K562 (cell line): ENCODE data around the gene B4GALNT4. TPM values are rescaled to one million over a fixed set of nuclear protein-coding genes. Genes with fewer than 3 reads are reported as not detected.
A peak's percentile ranks its signal among the peaks of the same experiment; 100 is the strongest.
"Not testable (repeated sequence)": the region's sequence is repeated elsewhere in the genome, so short reads cannot be mapped to it uniquely, and the experiment has no call there.

ENCODE experiments used
- ATAC-seq: fragments of 200-7000 bp; cut with Tn5 transposase; 3 replicates; pipeline ENCODE4 v1.9.1; 2020; ENCODE audit warnings: moderate library complexity
- BruUV-seq: library from RNA; stranded (reverse); fragments of 400-500 nt; replicated peaks from 2 replicates; lab custom pipeline; 2021; lab: Mats Ljungman, UMichigan
- CTCF ChIA-PET: fragments of 300-600 bp; formaldehyde crosslinking; extraction: SDS; loops from one replicate; lab custom pipeline; 2021; ENCODE audit warnings: low intra/inter-chr PET ratio; lab: Yijun Ruan, JAX
- POLR2A ChIA-PET: fragments of 300-600, 350-650 bp; sonication (Branson Sonifier 250); formaldehyde crosslinking; extraction: SDS; loops from one replicate; lab custom pipeline; 2021; ENCODE audit warnings: antibody characterized with exemption, inconsistent platforms; lab: Yijun Ruan, JAX
- DNase-seq, 4 experiments: peaks; one replicate each; pipeline versions ENCODE4 v3.0.0 to v3.0.0-alpha.2; 2011 to 2018; ENCODE audit warnings: low spot score in 3 of 4, mixed read lengths in 3 of 4; ENCODE audit errors: extremely low read depth in 1 of 4
- FAIRE-seq: peaks from 2 replicates; lab custom pipeline; 2011; peaks lifted over from hg19 to GRCh38; lab: Jason Lieb, UNC
- H2AFZ ChIP-seq: 2 replicates; pipeline ENCODE4 v1.6.0; 2011; ENCODE audit warnings: low read depth, low read length, control low read depth, inconsistent platforms
- H3K27ac ChIP-seq: fragments of 200-600 bp; 3 replicates; pipeline ENCODE4 v1.8.0; 2011; ENCODE audit warnings: low read depth, mild to moderate bottlenecking, control low read depth, inconsistent platforms, low read length, moderate library complexity, mixed read lengths; ENCODE audit errors: extremely low read depth
- H3K27me3 ChIP-seq, 2 experiments: fragments of 300-600 bp in 1 of 2; 2 replicates in 1 of 2; 3 replicates in 1 of 2; pipeline versions ENCODE4 v1.6.0 to v1.8.0; 2011; ENCODE audit warnings: inconsistent platforms in 2 of 2, low read length in 2 of 2, mild to moderate bottlenecking in 1 of 2, mixed read lengths in 1 of 2, moderate library complexity in 1 of 2; ENCODE audit not compliant: control insufficient read depth in 2 of 2, insufficient read depth in 2 of 2
- H3K36me3 ChIP-seq: fragments of 300-600 bp; 3 replicates; pipeline ENCODE4 v1.8.0; 2011; ENCODE audit warnings: mild to moderate bottlenecking, low read length, inconsistent platforms; ENCODE audit not compliant: control insufficient read depth, insufficient read depth
- H3K4me1 ChIP-seq, 2 experiments: fragments of 200-600 bp in 1 of 2; replicated peaks in 1 of 2; 2 replicates in 1 of 2; 3 replicates in 1 of 2; pipeline versions ENCODE4 v1.5.1 to v1.8.0; 2011; ENCODE audit warnings: inconsistent platforms in 2 of 2, low read length in 2 of 2, mild to moderate bottlenecking in 1 of 2, mixed read lengths in 1 of 2, moderate library complexity in 1 of 2; ENCODE audit not compliant: control insufficient read depth in 2 of 2, insufficient read depth in 2 of 2
- H3K4me2 ChIP-seq: 2 replicates; pipeline ENCODE4 v1.6.1; 2011; ENCODE audit warnings: low read length, control low read depth, inconsistent platforms, mixed read lengths; ENCODE audit not compliant: insufficient read depth
- H3K4me3 ChIP-seq: fragments of 200-600 bp; sonication (generic), shearing (Covaris generic); 2 replicates; pipeline ENCODE4 v1.5.1; 2016; ENCODE audit warnings: control low read depth, inconsistent platforms
- H3K79me2 ChIP-seq: fragments of 200-600 bp; 3 replicates; pipeline ENCODE4 v1.8.0; 2011; ENCODE audit warnings: low read length, inconsistent platforms; ENCODE audit not compliant: control insufficient read depth, insufficient read depth
- H3K9ac ChIP-seq, 2 experiments: 2 replicates each; pipeline versions ENCODE4 v1.6.0 to v1.6.1; 2011; ENCODE audit warnings: low read depth in 2 of 2, low read length in 2 of 2, control low read depth in 1 of 2, inconsistent platforms in 1 of 2, mild to moderate bottlenecking in 1 of 2, mixed read lengths in 1 of 2; ENCODE audit not compliant: insufficient read depth in 1 of 2
- H3K9me1 ChIP-seq: one replicate; pipeline ENCODE4 v1.6.0; 2011; ENCODE audit warnings: inconsistent platforms, mild to moderate bottlenecking, low read length, moderate library complexity; ENCODE audit not compliant: control insufficient read depth, insufficient read depth
- H3K9me3 ChIP-seq: replicated peaks from 2 replicates; pipeline ENCODE4 v1.5.1; 2011; ENCODE audit warnings: low read depth, low read length, inconsistent platforms; ENCODE audit not compliant: control insufficient read depth, insufficient read depth
- H4K20me1 ChIP-seq: replicated peaks from 2 replicates; pipeline ENCODE4 v1.6.1; 2011; ENCODE audit warnings: low read length, inconsistent platforms, mixed read lengths; ENCODE audit not compliant: control insufficient read depth, insufficient read depth
- CCNT2 ChIP-seq: IDR thresholded peaks from 2 replicates; pipeline ENCODE4 v1.6.1; 2011; ENCODE audit warnings: borderline replicate concordance, low read depth, mild to moderate bottlenecking, moderate library complexity, mixed read lengths, low read length; ENCODE audit not compliant: insufficient read length; ENCODE audit errors: extremely low read depth
- HNRNPLL ChIP-seq: fragments of 200-400 bp; formaldehyde crosslinking; IDR thresholded peaks from 2 replicates; pipeline ENCODE4 v1.6.1; 2017; ENCODE audit warnings: low read length, low read depth, mild to moderate bottlenecking; ENCODE audit not compliant: poor library complexity, severe bottlenecking
- MEF2D ChIP-seq: conservative IDR thresholded peaks from 2 replicates; pipeline ENCODE4 v1.6.1; 2016; ENCODE audit warnings: low read depth, missing genetic modification characterization, missing compliant biosample characterization
- MYC ChIP-seq, 2 experiments: fragments of 250-450 bp in 1 of 2; sonication (Bioruptor Pico) in 1 of 2; IDR thresholded peaks; 2 replicates each; pipeline versions ENCODE4 v1.5.1 to v1.6.1; 2012 to 2021; ENCODE audit warnings: low read depth in 2 of 2, borderline replicate concordance in 1 of 2, improper control_type of control experiment in 1 of 2, low read length in 1 of 2, mild to moderate bottlenecking in 1 of 2, moderate library complexity in 1 of 2
- ZFX ChIP-seq: sonication (generic); formaldehyde crosslinking; IDR thresholded peaks from 2 replicates; pipeline ENCODE4 v1.8.0; 2022; ENCODE audit warnings: mild to moderate bottlenecking, missing genetic modification reagents, moderate library complexity
- WGBS: fragments of 100-300 bp; shearing (Covaris generic); methylation state at CpG from one replicate; pipeline ENCODE4 v1.1.6; 2016; ENCODE audit warnings: low coverage, mixed read lengths; ENCODE audit not compliant: insufficient coverage; ENCODE audit errors: missing lambda C conversion rate; 5-methylcytosine and 5-hydroxymethylcytosine counted together
- in situ Hi-C: fragments of 300-500 bp; cut with MboI; formaldehyde crosslinking; loops from 4 replicates; pipeline ENCODE4 v1.15.0; 2018; ENCODE audit warnings: inconsistent platforms, mixed read lengths
- intact Hi-C: fragments of 100-400 bp; cut with micrococcal nuclease; formaldehyde crosslinking; loops from 2 replicates; pipeline ENCODE4 v1.14.2; 2022
- polyA plus RNA-seq, 8 experiments: library from polyadenylated mRNA; depleted of rRNA in 4 of 8; stranded (reverse) in 5 of 8; unstranded in 3 of 8; fragments of >200 nt; fragmentation: Nextera tagmentation in 2 of 8; fragmentation: Illumina TruSeq in 1 of 8; extraction: Ambion mirVana in 2 of 8; extraction: Trizol in 1 of 8; gene quantifications; 2 replicates each; pipeline versions ENCODE4 v1.2.1 to v1.2.3, GENCODE V29; 2011 to 2014; ENCODE audit warnings: inconsistent platforms in 1 of 8, missing spikeins in 1 of 8
- total RNA-seq, 7 experiments: library from RNA; depleted of rRNA in 6 of 7; stranded (reverse); fragments of >200 nt in 6 of 7; fragmentation: Illumina TruSeq in 2 of 7; extraction: Trizol in 2 of 7; gene quantifications; 2 replicates each; pipeline versions ENCODE4 v1.2.1 to v1.2.3, GENCODE V29; 2011 to 2021; ENCODE audit warnings: low replicate concordance in 1 of 7
- TF ChIP-seq, protein P1 (sequence below): fragments of 450-650 bp; IDR thresholded peaks from 2 replicates; pipeline ENCODE4 v1.7.0; 2016; ENCODE audit warnings: borderline replicate concordance

The B4GALNT4 gene
- total and polyA plus RNA-seq, 9 of the 15 experiments (the other 6 are each of a cell fraction or from before 2014, with no cell fraction given): 0.20 to 37.1 (median 10.8) TPM; not detected in 1

DNA sequence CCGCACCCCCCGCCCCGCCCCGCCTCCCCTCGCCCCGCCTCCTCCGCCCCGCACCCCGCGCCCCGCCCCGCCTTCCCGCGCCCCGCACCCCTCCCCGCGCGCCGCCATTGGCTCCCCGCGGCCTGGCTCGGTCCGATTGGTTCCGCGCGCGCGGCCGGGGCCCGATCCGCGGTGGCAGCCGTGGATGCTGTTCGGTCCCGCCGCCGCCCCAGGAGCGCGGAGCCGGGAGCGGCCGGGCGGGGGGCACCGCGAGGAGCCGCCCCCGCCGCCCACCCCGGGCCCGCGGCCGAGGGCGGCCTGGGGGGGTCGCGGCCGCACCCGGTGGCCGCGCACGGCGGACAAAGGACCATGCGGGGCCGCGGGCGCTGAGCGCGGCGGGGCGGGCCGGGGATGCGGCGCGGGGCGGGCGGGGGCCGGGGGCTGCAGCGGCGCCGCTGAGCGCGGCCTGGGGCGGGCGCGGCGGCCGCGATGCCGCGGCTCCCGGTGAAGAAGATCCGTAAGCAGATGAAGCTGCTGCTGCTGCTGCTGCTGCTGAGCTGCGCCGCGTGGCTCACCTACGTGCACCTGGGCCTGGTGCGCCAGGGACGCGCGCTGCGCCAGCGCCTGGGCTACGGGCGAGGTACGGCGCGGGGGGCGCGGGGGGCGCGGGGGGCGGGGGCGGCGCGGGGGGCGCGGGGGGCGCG is at the start of gene B4GALNT4 (continued):
- TF ChIP-seq MYC (IDR thresholded peaks at IDR 0.05; ENCODE audit: low read depth, low read length) (peak; percentile 48; the same call in 1 of the 2 replicates), MYC (CRISPR knock-in tag; IDR thresholded peaks at IDR 0.05; ENCODE audit: borderline replicate concordance, low read depth) (no peak), ZFX (peak; percentile 48), CCNT2 (no peak), HNRNPLL (peak; percentile 47), MEF2D (tag) (no peak)
- TF ChIP-seq, protein P1, sequence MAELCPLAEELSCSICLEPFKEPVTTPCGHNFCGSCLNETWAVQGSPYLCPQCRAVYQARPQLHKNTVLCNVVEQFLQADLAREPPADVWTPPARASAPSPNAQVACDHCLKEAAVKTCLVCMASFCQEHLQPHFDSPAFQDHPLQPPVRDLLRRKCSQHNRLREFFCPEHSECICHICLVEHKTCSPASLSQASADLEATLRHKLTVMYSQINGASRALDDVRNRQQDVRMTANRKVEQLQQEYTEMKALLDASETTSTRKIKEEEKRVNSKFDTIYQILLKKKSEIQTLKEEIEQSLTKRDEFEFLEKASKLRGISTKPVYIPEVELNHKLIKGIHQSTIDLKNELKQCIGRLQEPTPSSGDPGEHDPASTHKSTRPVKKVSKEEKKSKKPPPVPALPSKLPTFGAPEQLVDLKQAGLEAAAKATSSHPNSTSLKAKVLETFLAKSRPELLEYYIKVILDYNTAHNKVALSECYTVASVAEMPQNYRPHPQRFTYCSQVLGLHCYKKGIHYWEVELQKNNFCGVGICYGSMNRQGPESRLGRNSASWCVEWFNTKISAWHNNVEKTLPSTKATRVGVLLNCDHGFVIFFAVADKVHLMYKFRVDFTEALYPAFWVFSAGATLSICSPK: no peak

DNA sequence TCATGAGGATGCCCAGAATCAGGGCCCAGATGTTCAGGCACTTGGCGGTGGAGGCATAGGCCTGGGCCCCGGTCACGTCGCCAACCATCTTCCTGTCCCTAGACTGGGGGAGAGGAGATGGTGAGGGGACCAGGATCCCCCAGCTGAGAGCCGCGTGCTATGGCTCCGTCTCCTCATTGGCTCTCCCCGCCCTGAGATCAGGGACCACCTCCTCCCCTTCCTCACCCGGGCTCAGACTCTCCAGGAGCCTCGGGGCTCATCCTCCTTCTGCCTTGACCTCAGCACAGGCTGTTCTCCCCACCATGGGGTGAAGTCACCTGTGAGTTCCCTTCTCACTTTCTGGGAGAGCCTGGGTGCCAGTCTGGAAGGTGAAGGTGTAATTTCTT is 49.4 kb upstream of the B4GALNT4 start:
- FAIRE-seq, H3K9me1 ChIP-seq, ATAC-seq, H2AFZ ChIP-seq, intact Hi-C loops, BruUV-seq, in situ Hi-C loops, H3K27me3 ChIP-seq, DNase-seq, CTCF ChIA-PET, H4K20me1 ChIP-seq, H3K9me3 ChIP-seq: not testable (repeated sequence)
- H3K4me3 ChIP-seq: peak overlapping the region; percentile 27
- H3K79me2 ChIP-seq: peaks cover 50% of the 10 kb centered on the region
- H3K9ac ChIP-seq: peak overlapping the region; percentile 59 to 90; a peak in 1 of 4 replicates
- H3K27ac ChIP-seq: peak overlapping the region; percentile 45; the same call in 2 of the 3 replicates
- peaks cover 18 to 51% of the 10 kb centered on the region in 2 experiments for H3K4me1 ChIP-seq
- H3K4me2 ChIP-seq: peak overlapping the region; percentile 76
- WGBS: 63% methylated on average over 2 of the region's 10 CpGs
- peaks cover 28% of the 10 kb centered on the region; the same call in 1 of the 3 replicates for H3K36me3 ChIP-seq
- POLR2A ChIA-PET: interaction anchor here (0.6 kb wide), 1 partner anchor 9 kb away, joined by 3 read pairs; no protein-coding TSS in a partner anchor
